HG02943 (cell line): ENCODE measurements around the gene COL25A1.
"Not testable (repeated sequence)": the region's sequence is repeated elsewhere in the genome, so short reads cannot be mapped to it uniquely, and the experiment has no call there.

Experiments used
- ATAC-seq: cut with Tn5 transposase; IDR thresholded peaks from one replicate; pipeline ENCODE4 v1.9.1; 2021; ENCODE audit warnings: mild to moderate bottlenecking, low read depth, moderate library complexity; ENCODE audit not compliant: unreplicated experiment

COL25A1 gene

DNA sequence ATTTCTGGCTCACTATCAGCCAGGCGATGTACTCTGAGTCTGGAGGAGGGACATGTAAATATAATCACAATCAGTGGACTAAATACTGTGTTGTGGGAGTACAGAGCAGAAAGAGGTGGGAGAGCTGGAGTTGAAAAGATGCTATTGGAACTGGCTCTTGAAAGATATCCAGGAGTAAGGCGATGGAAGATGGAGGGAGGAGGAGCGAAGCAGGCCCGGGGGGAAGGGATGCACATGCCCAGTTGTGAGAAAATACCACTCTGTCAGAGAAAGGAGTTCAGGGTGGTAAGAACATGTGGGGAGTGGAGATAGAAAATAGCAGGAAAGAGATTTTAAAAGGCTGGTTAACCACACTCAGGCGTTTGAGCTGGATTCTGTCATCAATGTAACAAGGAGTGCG is 322.7 kb downstream of the COL25A1 start:
- no peak for ATAC-seq

DNA sequence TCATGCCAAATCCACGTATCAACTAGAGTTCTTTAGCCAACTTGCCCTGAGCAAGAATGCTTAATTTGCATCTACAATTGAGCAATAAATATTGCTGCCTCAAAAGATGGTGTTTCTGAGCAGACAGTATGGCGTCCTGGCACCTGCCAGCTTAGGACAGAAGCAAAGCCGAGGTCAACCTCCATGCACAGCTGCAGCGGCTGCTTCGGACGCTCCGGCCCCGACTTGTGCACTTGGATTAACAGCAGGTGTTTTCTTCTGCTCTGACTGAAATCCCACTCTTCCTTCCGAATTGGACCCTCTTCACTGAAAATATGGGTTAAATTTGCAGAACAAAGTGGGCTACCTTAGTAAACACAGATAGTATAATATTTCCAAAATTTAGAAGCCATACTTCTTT is 324.4 kb downstream of the COL25A1 start:
- ATAC-seq: no peak

DNA sequence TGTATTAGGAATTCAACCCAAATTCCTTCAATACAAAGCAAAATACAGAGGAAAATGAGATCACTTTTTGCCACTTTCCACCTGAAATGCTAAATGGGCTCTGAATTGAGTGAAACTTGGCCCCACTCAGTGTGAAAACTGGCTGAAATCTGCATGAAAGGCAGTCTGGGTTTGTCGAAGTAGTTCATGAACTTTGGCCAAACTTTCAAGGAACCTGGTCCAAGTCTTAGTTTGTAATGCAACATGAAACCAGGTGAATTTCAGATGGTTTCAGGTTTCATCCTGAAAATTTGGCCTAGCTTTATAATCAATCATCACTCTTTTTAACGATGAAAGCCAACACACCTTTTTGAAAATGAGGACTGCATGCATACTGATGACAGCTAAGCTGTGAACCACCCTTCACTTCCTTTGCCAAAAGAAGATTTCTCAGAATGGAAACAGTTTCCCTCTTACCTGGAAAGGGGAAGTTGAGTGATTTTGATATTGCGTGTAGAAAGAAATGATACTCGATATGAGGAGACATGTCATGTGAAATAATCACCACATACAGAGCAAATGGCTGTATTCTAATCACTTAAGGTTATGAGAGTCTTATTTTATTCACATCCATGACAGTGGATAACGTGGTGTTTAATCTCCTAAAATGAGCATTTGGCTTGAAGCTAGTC is 329.7 kb downstream of the COL25A1 start:
- no peak for ATAC-seq

DNA sequence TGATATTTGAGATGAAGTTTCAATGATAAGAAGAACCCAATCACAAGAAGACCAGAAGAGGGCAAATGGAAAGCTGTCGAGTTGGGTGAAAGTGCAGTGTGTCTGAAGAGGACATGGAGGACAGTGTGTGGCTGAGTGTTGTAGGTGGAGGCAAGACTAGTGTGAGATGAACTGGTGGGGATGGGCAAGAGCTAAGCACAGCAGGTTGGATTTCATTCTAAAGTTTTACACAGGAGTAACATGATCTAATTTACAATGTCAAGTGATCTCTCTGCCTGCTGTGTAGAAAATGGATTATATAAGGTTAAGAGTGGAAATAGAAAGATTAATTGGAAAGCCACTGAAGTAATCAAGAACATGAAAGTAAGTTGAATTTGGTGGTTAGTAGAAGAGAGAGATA is 331.0 kb downstream of the COL25A1 start:
- ATAC-seq: no peak

DNA sequence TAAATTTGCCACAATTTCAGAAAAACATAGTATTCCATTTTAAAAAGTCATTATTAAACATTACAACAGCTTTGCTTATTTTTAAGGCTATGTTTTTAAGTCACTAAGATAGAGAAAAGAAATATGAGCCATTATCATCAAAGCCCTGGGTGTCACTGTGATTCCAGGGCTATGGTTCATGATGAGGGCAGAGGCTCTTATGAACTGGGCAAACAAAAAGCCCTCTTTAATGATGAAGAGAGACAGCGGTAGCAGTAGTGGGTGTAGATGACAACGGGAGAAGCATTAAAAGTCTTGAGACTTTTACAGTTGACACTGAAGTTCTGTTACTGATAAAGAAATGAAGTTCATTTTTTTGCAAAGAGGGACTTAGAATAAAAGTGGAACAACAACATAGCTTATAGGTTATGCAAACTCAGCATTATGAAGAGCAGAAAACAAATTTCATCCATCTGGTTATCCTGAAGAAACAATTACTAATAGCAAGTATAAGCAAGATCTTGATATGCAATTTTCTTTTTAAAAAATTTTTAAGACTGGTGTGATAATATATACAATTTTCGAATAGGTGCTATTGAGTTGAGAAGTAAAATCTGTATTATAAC is 336.9 kb downstream of the COL25A1 start:
- no peak for ATAC-seq

DNA sequence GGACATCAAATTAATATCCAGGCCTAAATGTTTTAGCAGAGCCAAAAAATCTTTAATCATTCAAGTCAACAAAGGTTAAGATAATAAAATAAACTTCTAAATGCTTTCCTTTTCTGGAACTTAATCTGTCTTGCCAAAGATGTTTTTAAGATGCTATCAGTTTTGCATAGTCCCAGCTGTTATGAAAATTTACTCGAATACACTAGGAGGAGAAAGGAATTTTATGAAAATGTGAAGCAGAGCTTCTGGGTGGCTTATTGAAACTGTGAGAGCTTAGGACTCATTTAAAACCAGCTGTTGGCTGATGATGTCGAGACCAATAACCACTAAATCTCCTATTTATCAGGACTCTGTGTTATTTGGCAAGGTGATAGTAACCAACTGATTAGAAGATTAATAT is 337.4 kb downstream of the COL25A1 start:
- no peak for ATAC-seq

DNA sequence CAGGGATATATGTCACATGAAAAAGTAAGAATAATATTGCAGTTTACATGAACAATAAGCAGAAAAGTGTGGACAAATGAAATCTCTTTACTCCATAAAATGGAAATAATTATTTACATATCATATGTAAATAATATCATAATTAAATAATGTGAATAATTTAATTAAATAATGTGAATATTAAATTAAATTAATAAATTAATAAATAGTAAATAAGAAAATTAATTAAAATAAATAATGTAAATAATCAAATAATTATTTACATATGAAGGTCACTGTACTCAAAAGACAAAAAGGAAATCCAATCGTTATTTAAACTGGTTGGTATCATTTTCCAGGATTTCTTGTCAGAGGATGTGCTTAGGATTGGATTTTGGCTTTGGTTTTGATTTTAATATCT is 338.5 kb downstream of the COL25A1 start:
- no peak for ATAC-seq

DNA sequence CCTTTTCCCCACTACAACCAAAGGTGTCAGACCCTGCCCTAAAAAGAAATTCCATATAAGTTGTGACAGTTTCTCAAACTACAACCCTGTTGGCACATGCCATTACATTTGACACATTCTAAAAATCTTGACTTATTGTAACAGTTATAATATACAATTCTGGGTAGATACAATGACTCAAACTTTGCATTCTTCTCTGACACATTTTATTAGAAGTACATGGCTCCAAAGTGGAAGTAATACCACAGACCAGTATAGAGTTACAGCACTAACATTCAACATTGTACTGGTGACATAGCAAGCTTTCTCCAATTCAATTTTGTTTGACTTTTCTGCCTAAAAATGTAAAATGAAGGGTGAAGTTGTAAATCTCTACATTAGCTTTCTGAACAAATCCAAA is 343.0 kb downstream of the COL25A1 start:
- no peak for ATAC-seq

DNA sequence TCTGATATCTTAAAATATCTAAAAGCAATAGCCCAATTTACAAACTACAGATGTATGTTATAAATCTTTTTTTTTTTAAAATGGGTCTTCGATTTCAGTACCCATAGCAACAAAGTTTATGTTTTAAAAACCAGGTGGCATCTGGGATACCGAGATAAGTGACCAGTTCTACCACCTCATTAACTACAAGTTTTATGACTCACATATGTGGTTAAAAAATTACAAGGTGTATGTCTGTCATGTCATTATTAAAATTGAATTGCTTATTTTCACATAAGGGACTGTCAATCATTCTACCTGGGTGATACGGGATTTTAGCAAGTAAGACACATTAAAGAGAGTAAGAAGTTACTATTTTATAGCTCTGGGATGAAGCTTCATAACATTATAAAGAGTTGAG is 347.6 kb downstream of the COL25A1 start:
- ATAC-seq: no peak

DNA sequence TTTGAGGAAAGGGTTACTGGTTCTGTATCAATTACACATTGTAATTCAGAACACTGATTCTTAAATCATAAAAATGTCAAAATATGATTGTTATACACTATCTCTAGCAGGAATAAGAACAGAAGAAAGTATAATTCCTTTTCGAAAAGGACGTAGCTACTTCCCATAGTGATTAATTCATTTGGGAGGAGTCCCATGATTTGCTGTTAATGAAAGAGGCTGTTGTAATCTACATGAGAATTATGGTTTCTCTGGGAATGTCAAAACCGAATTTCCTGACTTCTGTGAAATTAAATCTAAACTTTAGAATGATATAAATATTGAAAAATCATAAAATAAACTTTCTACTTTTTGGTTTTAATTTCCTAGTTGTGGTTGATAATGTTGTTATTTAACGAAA is 348.5 kb downstream of the COL25A1 start:
- no peak for ATAC-seq

DNA sequence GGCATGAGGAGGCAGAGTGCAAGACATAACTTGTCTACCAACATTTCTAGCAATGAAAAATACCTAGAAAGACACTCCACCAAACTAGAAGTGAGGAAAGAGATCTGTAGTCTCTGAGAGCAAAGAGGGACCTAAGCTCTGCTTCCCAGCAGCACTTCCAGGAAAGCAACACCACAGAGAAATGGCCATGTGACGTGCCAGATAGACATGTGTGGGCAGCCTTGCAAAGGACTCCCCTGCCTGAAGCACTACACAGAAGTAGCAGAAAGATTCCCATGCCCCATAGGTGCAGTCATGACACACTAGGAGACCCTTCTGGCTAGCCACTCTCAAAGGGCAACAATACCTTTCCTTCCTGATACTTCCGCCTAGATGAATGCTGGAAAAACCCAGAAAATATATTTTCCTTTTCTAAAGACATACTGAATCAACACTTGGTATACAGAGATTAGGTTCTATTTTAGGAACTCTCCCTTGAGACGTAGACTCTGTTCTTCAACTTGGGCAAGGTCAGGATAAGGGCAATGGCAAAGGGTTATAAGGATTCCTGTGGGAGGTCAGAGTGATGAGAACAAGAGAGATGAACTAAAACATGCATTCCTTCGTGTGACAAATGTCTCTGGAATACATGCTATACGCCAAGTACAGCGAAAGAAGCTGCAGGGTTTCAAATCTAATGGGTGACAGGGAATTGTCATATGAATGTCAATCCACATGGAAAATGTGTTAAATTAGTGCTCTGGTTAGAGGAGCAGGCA is 352.1 kb downstream of the COL25A1 start:
- no peak for ATAC-seq

DNA sequence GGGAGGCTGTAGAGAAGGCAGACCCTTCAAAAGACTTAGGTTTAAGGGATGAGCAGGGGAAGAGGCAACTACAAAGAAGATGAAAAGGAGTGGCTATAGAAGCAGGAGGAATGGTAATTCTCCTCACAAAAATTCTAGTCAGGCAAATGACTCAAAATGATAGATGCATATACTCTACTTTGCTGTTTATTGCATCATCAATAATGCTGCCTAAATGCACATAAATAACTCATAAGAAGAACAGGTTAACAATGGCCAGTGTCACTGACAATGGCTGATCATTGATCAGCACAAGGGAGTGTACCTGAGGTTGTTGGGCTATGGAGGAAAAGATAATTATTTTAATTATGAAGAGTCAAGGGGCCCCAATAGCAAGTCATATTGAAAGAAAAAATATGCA is 354.9 kb downstream of the COL25A1 start:
- ATAC-seq: no peak

DNA sequence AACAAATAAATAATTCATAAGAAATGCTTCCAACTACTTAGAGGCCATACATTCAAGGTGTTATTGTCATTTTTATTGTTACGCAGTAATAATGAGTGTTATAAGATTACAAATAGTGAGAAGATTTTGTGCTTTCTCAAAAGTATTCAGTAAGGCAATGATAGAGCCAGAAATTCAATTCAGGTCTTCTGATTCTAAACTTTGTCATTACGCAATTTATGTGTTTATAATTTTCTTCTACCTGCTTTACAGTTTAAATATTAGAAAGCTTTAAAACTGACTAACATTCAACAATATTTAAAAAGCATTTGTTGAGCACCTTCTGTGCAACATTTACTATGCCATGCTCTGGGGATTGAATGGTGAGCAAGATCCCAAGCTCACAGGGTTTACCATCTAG is 356.2 kb downstream of the COL25A1 start:
- ATAC-seq: no peak

DNA sequence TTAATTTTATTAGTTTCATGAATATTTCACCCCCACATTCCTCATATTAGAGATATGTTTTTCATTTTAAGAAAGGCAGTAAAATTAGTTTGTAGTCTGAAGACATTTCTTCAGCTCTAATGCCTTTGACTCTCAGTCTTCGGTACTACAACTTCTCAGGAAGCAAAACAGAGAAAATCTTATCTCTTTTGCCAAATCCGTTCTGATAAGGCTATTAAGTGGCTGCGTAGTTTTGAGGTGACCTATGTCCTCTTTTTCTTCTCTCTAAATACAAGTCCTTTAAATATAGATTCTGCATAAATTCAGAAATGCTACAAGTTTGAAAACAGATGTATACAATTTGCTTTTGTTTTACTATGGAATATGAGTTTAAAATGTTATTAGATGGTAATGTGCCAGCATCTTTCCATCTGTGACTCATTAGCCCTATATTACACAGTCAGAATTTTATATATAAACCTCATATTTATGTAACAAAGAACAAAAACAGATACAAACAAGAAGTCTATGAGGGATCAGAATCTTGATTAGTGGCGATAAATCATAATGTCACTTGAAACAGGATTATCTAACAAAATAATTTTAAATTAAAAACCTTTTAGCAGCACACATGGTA is 358.4 kb downstream of the COL25A1 start:
- no peak for ATAC-seq

DNA sequence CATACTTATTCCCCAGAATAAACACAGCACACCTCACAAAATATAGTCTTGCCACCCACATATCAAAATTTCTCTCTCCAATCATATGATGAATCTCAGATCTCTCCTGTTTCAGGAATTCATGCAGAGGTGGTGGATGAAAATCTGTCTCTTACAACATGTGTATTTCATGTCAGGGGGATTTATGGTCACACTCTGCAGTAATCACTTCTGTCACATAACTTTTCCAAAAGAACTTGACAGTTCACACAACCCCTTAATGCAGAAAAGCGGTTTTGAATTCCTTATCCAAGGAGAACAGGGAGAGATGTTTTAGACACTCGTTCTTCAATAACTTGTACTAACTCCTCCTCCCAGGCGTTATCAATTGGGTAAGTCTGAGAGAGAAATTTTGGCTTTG is 359.1 kb downstream of the COL25A1 start:
- ATAC-seq: no peak

DNA sequence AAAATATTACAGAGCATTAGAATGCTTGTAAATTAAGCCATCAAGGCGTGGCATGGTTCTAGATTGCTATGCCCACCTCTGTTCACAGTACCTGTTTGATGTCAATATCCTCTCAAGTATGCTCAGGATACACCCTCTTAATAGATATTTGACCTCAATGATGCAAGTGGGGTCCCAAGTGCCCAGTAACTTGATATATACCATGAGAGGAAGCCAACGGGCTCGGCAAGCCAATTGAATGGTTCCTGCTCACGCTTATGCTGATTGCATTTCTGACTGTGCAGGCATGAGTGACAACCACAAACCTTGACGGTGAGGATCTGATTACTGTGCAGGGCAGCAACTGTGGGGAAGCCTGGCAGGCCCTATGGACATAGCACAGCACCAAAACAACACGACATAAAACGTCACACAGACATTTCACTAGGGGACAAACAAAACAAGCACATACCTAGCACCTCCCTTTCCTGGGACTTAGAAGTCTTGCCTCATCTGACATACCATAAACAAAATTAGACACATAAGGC is 360.5 kb downstream of the COL25A1 start:
- ATAC-seq: no peak

DNA sequence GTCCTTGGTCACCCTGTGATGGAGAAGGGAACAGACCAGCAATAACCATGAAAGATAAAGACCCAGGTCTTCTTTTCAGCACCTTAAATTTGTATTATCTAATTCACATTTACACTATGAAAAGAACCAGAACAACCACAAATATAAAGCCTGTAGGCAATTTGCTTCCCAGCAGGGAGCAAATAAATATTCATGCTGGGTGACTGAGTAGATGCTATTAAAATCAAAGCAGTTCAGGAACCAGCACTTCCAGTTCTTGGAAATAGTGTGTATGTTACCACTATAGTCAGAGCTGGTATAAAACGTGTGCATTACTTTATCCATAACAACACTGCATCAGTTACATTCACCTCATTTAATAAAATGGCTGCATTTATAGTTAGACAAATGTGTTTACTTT is 361.8 kb downstream of the COL25A1 start:
- no peak for ATAC-seq

DNA sequence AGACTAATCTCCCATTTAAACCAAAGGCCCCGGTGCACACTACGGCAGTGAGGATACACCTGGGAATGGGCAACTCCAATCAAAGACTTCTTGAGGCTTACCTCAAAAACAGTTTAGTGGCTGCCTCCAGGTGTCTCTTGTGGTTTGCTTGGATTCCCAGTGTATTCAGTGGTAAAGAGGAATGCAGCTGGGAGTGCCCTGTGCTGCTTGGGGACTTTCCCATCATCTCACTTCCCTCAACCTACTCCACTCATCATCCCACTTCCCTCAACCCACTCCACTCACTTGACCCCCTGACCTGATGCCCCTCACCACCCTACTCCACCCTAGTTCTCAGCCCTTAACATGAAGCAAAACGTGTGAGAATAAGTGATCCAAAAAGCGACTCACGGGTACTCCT is 362.3 kb downstream of the COL25A1 start:
- ATAC-seq: no peak

DNA sequence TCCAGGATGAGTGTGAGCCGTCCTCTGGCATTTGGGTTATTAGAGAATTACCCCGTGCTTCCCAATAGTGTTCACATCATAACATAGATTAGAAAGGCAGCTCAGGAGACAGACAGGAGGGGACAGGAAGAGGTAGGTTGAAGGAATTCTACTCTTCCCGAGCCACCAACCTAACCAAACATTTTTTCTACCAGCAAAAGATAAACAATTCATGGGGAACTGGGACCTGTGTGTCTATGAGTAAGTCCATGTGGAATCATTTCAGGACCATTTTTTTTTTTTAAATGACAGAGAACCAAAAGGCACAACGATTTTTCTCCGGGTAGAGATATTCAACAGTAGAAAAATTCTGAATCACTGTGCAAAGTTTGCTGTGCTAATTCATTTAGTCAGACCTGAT is 365.4 kb downstream of the COL25A1 start:
- ATAC-seq: no peak

DNA sequence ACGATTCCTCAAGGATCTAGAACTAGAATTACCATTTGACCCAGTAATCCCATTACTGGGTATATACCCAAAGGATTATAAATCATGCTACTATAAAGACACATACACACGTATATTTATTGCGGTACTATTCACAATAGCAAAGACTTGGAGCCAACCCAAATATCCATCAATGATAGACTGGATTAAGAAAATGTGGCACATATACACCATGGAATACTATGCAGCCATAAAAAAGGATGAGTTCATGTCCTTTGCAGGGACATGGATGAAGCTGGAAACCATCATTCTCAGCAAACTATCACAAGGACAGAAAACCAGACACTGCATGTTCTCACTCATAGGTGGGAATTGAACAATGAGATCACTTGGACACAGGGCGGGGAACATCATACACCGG is 368.5 kb downstream of the COL25A1 start:
- ATAC-seq: not testable (repeated sequence)

DNA sequence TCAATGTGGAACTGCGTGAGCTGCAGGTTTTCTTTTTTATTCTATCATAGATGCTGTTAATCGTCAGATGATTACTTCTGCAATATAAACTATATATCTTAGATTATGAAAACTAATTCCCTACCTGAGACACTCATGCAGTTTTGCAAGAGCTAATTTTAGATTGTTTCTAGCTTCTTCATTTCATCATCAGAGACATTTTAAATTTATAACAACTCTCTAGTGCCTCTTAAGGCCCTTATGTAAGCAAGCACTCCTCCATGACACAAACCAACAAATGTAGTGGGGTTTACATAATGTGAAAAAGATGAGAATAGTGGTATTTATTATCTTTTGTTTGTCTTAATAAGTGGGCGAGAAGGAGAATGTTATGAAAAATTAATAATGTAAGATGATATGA is 369.4 kb downstream of the COL25A1 start:
- ATAC-seq: no peak
